Subcutaneous abdominal adipose tissue (tissue), 5 donors: Measurements from ENCODE around the gene G3BP1.
"Not testable (repeated sequence)": the region's sequence is repeated elsewhere in the genome, so short reads cannot be mapped to it uniquely, and the experiment has no call there.

ENCODE experiments used
- H3K27ac ChIP-seq: one replicate; pipeline ENCODE4 v1.7.0; 2013; ENCODE audit warnings: low read depth, mild to moderate bottlenecking, inconsistent platforms, low read length, moderate library complexity
- H3K27me3 ChIP-seq, 5 donors: one replicate each; pipeline ENCODE4 v1.7.0; 2013; ENCODE audit warnings: low read length in 5 of 5, inconsistent platforms in 1 of 5; ENCODE audit not compliant: control insufficient read depth in 5 of 5, insufficient read depth in 4 of 5
- H3K36me3 ChIP-seq, 5 donors: one replicate each; pipeline ENCODE4 v1.7.0; 2013; ENCODE audit warnings: low read length in 5 of 5; ENCODE audit not compliant: control insufficient read depth in 5 of 5, insufficient read depth in 5 of 5
- H3K4me1 ChIP-seq, 5 donors: one replicate each; pipeline ENCODE4 v1.7.0; 2013; ENCODE audit warnings: low read length in 5 of 5, mild to moderate bottlenecking in 3 of 5, moderate library complexity in 1 of 5; ENCODE audit not compliant: control insufficient read depth in 5 of 5, insufficient read depth in 5 of 5
- H3K4me3 ChIP-seq, 5 donors: one replicate each; pipeline ENCODE4 v1.7.0; 2013; ENCODE audit warnings: low read length in 5 of 5, low read depth in 1 of 5
- H3K9ac ChIP-seq, 5 donors: one replicate each; pipeline ENCODE4 v1.7.0; 2013; ENCODE audit warnings: low read length in 5 of 5, mild to moderate bottlenecking in 4 of 5, moderate library complexity in 3 of 5
- H3K9me3 ChIP-seq, 5 donors: one replicate each; pipeline ENCODE4 v1.7.0; 2013; ENCODE audit warnings: low read length in 5 of 5; ENCODE audit not compliant: control insufficient read depth in 5 of 5
- donor health status: healthy.
- donor health status: healthy.
- donor health status: healthy.
- donor health status: healthy.
- donor health status: healthy.

The G3BP1 gene

DNA sequence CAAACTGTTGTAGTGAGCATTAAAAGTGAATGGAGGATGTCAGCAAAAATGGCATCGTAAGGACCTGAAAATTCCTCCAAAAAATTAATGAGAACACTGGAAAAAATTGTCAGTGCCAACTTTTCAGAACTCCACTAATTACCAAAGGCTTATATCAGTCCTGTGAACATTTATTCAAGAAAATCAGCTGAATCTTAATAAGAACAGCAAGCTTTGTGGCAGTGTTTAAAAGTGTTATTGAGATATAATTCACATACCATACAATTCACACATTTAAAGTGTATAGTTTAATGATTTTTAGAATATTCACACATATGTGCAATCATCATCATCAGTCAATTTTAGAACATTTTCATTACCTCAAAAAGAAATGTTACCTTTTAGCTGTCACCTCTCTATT is 57.6 kb downstream of the G3BP1 start:
- Histone ChIP-seq H3K9me3 (peaks cover 0 to 6% (median 0%) of the 10 kb centered on the region in 5 donors), H3K36me3 (no peaks in the 10 kb centered on the region), H3K4me3 (no peak overlapping the region), H3K27me3 (no peaks in the 10 kb centered on the region), H3K4me1 (peaks cover 0 to 3% (median 0%) of the 10 kb centered on the region in 5 donors), H3K9ac (no peak overlapping the region), H3K27ac (no peak overlapping the region)

GRCh38 chr5:151832843-151833242 is 61.1 kb downstream of the G3BP1 start:
- not testable (repeated sequence) for H3K9ac ChIP-seq, H3K4me3 ChIP-seq, H3K27ac ChIP-seq, H3K36me3 ChIP-seq, H3K4me1 ChIP-seq, H3K27me3 ChIP-seq
- peaks cover 1 to 15% (median 4%) of the 10 kb centered on the region in 5 donors for H3K9me3 ChIP-seq

GRCh38 chr5:151846765-151847164 is 75.0 kb downstream of the G3BP1 start:
- no peaks in the 10 kb centered on the region for H3K4me1 ChIP-seq
- peaks cover 0 to 3% (median 0%) of the 10 kb centered on the region in 5 donors for H3K9me3 ChIP-seq
- H3K9ac ChIP-seq = no peak overlapping the region
- no peak overlapping the region for H3K4me3 ChIP-seq
- no peaks in the 10 kb centered on the region for H3K27me3 ChIP-seq
- H3K36me3 ChIP-seq = no peaks in the 10 kb centered on the region
- no peak overlapping the region for H3K27ac ChIP-seq

DNA sequence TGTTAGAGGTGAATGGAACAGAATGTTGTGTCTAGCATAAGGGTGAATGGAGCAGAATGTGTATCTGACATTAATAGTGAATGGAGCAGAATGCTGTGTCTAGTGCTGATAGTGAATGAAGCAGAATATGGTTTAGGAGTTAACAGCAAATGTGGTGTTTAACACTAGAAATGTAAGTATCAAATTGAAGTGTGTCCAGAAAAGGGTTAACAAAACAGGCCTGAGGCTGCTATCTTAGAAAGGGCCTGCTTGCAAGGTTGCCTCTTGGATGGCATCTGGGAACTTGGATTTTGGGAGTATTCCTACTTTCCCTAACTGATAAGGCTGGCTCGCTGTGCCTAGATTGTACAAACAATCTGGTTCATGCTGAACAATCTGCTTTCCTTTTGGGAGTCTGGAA is 76.1 kb downstream of the G3BP1 start:
- no peaks in the 10 kb centered on the region for H3K4me1 ChIP-seq
- peaks cover 0 to 3% (median 0%) of the 10 kb centered on the region in 5 donors for H3K9me3 ChIP-seq
- no peak overlapping the region for H3K9ac ChIP-seq
- no peak overlapping the region for H3K27ac ChIP-seq
- no peak overlapping the region for H3K4me3 ChIP-seq
- no peaks in the 10 kb centered on the region for H3K36me3 ChIP-seq
- H3K27me3 ChIP-seq = no peaks in the 10 kb centered on the region

GRCh38 chr5:151855701-151856100 is 83.9 kb downstream of the G3BP1 start:
- Histone ChIP-seq H3K4me3 (no peak overlapping the region), H3K9me3 (no peaks in the 10 kb centered on the region), H3K4me1 (no peaks in the 10 kb centered on the region), H3K9ac (no peak overlapping the region), H3K36me3 (no peaks in the 10 kb centered on the region), H3K27ac (no peak overlapping the region), H3K27me3 (no peaks in the 10 kb centered on the region)

DNA sequence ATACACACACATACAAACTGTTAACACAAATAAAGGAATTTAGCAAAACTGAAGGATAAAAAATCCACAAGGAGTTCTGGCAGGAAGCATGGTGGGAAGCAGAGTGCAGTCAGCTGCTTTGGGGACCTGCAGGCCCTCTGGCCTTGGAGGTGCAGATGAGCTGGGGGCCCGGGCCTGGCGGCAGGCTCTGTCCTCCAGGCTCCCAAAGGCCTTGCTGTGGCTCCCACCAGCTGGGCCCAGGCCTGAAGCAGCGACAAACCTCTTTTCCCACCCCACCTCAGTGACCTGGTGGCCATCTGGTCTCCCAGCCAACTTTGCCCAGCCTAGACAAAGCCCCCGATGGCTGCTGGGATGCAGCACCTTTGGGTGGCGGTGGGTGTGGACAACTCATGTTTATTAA is 85.1 kb downstream of the G3BP1 start:
- Histone ChIP-seq H3K9ac (no peak overlapping the region), H3K4me3 (no peak overlapping the region), H3K4me1 (no peaks in the 10 kb centered on the region)

DNA sequence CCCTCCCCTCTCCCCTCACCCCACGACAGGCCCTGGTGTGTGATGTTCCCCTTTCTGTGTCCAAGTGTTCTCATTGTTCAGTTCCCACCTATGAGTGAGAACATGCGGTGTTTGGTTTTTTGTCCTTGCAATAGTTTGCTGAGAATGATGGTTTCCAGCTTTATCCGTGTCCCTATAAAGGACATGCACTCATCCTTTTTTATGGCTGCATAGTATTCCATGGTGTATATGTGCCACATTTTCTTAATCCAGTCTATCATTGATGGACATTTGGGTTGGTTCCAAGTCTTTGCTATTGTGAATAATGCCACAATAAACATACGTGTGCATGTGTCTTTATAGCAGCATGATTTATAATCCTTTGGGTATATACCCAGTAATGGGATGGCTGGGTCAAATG is 89.1 kb downstream of the G3BP1 start:
- not testable (repeated sequence) for H3K9me3 ChIP-seq, H3K4me1 ChIP-seq

More for the DNA sequence above, 85.1 kb downstream of the G3BP1 start:
- H3K27me3 ChIP-seq = no peaks in the 10 kb centered on the region
- H3K36me3 ChIP-seq = no peaks in the 10 kb centered on the region
- no peaks in the 10 kb centered on the region for H3K9me3 ChIP-seq
- H3K27ac ChIP-seq = no peak overlapping the region

More for the DNA sequence above, 89.1 kb downstream of the G3BP1 start:
- not testable (repeated sequence) for H3K27ac ChIP-seq, H3K9ac ChIP-seq, H3K36me3 ChIP-seq, H3K4me3 ChIP-seq, H3K27me3 ChIP-seq
